ENCODE data around the gene JAKMIP1. TPM values are rescaled to one million over a fixed set of nuclear protein-coding genes. Genes with fewer than 3 reads are reported as not detected.

JAKMIP1 gene
- total RNA-seq, 2 experiments from 2014 or later, result 4.0 to 5.1 TPM

DNA sequence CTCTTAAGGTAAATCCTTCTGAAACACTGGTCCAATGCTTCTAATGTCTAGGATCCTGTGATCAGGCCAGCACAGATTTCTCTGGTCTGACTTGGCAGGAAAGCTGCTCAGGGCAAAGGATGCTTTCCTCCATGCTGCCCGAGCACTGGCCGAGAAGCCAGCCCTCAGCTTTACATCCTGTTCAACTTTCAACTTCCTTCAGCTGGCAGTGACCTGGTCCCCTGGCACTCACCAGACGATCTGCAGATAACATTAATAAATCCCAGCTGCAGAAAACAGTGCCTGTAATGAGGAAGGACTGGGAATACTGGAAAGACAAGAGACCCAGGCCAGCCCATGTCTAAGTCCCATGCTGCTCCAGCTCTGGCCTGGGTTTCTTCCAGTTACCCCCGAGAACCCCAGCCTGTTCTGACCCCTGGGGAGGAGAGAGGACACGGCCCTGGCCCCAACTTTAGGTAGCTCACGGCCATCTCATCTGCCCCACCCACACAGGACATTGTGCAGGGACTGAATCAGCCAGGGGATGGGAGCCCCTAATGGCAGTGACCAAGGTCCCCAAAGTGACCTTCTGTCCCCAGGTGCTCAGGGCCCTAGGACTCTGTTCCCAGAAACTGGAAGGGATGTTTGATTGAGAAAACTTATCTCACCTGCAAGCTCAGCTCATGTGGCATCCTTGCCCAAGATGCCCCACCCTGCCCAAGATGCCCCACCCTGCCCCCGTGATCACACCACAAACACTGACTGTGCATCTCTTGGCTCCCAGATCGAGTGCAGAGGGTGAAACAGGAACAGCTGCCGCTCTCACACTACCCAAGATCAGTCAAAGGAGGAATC lies 28.0 kb downstream of the JAKMIP1 start:
- CTCF ChIA-PET (ENCODE audit: unreplicated experiment), result no interaction called here
- TF ChIP-seq, protein P1, sequence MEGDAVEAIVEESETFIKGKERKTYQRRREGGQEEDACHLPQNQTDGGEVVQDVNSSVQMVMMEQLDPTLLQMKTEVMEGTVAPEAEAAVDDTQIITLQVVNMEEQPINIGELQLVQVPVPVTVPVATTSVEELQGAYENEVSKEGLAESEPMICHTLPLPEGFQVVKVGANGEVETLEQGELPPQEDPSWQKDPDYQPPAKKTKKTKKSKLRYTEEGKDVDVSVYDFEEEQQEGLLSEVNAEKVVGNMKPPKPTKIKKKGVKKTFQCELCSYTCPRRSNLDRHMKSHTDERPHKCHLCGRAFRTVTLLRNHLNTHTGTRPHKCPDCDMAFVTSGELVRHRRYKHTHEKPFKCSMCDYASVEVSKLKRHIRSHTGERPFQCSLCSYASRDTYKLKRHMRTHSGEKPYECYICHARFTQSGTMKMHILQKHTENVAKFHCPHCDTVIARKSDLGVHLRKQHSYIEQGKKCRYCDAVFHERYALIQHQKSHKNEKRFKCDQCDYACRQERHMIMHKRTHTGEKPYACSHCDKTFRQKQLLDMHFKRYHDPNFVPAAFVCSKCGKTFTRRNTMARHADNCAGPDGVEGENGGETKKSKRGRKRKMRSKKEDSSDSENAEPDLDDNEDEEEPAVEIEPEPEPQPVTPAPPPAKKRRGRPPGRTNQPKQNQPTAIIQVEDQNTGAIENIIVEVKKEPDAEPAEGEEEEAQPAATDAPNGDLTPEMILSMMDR (conservative IDR thresholded peaks at IDR 0.05; ENCODE audit: low read length), result no peak
- TF ChIP-seq EZH2phosphoT487 (IDR thresholded peaks at IDR 0.05; ENCODE audit: borderline replicate concordance, low read depth, low read length), result no peak
- POLR2A ChIA-PET, result interaction anchor here (0.5 kb wide), 1 partner anchor 1583 kb away, joined by 4 read pairs; no protein-coding TSS in a partner anchor

DNA sequence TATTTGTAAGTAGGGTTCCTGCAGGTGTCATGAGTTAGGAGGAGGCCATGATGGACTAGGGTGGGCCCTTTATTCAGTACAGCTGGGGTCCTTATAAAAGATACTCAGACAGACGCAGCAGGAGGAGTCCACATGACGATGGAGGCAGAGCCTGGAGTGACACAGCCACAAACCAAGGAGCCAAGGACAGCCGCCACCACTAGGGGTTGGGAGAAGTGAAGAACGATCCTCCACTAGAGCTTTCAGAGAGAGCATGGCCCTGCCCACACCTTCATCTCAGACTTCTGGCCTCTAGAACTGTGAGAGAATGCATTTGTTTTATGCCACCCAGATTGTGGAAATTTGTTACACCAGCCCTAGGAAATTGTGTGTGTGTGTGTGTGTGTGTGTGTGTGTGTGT lies 31.1 kb downstream of the JAKMIP1 start:
- no peak for TF ChIP-seq EZH2phosphoT487 (IDR thresholded peaks at IDR 0.05; ENCODE audit: borderline replicate concordance, low read depth, low read length)
- TF ChIP-seq, protein P1 (conservative IDR thresholded peaks at IDR 0.05; ENCODE audit: low read length), result no peak
- Histone ChIP-seq H3K36me3 (ENCODE audit: insufficient read depth, low read length) (no peaks in the 10 kb centered on the region), H3K4me3 (ENCODE audit: low read depth, low read length, poor library complexity, severe bottlenecking) (no peak overlapping the region), H3K79me2 (ENCODE audit: insufficient read depth, low read depth, low read length) (no peaks in the 10 kb centered on the region), H3K4me2 (ENCODE audit: low read length) (no peak overlapping the region), H3K27ac (ENCODE audit: low read depth, low read length, poor library complexity, severe bottlenecking) (no peak overlapping the region), H3K9me2 (ENCODE audit: insufficient read depth, low read length) (no peaks in the 10 kb centered on the region), H2AFZ (ENCODE audit: low read length) (no peak overlapping the region), H4K20me1 (ENCODE audit: insufficient read depth, low read length) (no peaks in the 10 kb centered on the region), H3K9me3 (ENCODE audit: low read length) (no peaks in the 10 kb centered on the region), H3K4me1 (ENCODE audit: insufficient read depth, low read length, poor library complexity, severe bottlenecking) (no peaks in the 10 kb centered on the region)
- no peak for DNase-seq (ENCODE audit: low spot score)
- BruUV-seq (replicated peaks), result no TSS peak
- intact Hi-C loops (cut with micrococcal nuclease; ENCODE audit: unreplicated experiment), result no loop called here
- ChIA-PET CTCF (ENCODE audit: unreplicated experiment) (no interaction called here), POLR2A (no interaction called here)

More for the DNA sequence above, 28.0 kb downstream of the JAKMIP1 start:
- no peak for DNase-seq (ENCODE audit: low spot score)
- Histone ChIP-seq H3K4me3 (ENCODE audit: low read depth, low read length, poor library complexity, severe bottlenecking) (no peak overlapping the region), H2AFZ (ENCODE audit: low read length) (no peak overlapping the region), H3K4me1 (ENCODE audit: insufficient read depth, low read length, poor library complexity, severe bottlenecking) (peaks cover under 1% of the 10 kb centered on the region), H3K4me2 (ENCODE audit: low read length) (no peak overlapping the region), H3K27ac (ENCODE audit: low read depth, low read length, poor library complexity, severe bottlenecking) (no peak overlapping the region), H3K9me3 (ENCODE audit: low read length) (peaks cover 3% of the 10 kb centered on the region), H3K9me2 (ENCODE audit: insufficient read depth, low read length) (no peaks in the 10 kb centered on the region), H4K20me1 (ENCODE audit: insufficient read depth, low read length) (no peaks in the 10 kb centered on the region), H3K79me2 (ENCODE audit: insufficient read depth, low read depth, low read length) (no peaks in the 10 kb centered on the region), H3K36me3 (ENCODE audit: insufficient read depth, low read length) (no peaks in the 10 kb centered on the region)
- intact Hi-C loops (cut with micrococcal nuclease; ENCODE audit: unreplicated experiment), result no loop called here
- no TSS peak for BruUV-seq (replicated peaks)

DNA sequence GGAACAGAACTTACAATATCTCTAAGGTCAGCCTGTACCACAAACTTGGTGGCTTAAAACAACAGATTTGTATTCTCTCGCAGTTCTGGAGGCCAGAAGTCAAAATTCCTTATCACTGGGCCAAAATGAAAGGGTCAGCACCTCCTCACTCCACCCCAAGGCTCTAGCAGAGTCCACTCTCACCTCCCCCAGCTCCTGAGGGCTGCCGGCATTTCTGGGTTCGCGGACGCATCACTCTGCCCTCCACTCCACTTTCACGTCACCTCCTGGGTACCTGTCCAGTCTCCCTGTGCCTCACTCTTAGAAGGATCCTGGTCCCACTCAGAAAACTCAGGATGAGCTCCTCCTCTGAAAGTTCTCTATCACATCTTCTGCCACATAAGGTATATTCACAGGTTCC lies 34.6 kb downstream of the JAKMIP1 start:
- intact Hi-C loops (cut with micrococcal nuclease; ENCODE audit: unreplicated experiment), result no loop called here
- H3K4me2 ChIP-seq (ENCODE audit: low read length), result no peak overlapping the region
- BruUV-seq (replicated peaks), result no TSS peak
- H3K9me2 ChIP-seq (ENCODE audit: insufficient read depth, low read length), result no peaks in the 10 kb centered on the region
- POLR2A ChIA-PET, result no interaction called here
- H2AFZ ChIP-seq (ENCODE audit: low read length), result no peak overlapping the region
- TF ChIP-seq, protein P1 (conservative IDR thresholded peaks at IDR 0.05; ENCODE audit: low read length), result no peak
- TF ChIP-seq EZH2phosphoT487 (IDR thresholded peaks at IDR 0.05; ENCODE audit: borderline replicate concordance, low read depth, low read length), result no peak
- H3K79me2 ChIP-seq (ENCODE audit: insufficient read depth, low read depth, low read length), result no peaks in the 10 kb centered on the region
- H3K27ac ChIP-seq (ENCODE audit: low read depth, low read length, poor library complexity, severe bottlenecking), result no peak overlapping the region
- no peaks in the 10 kb centered on the region for H3K9me3 ChIP-seq (ENCODE audit: low read length)
- H4K20me1 ChIP-seq (ENCODE audit: insufficient read depth, low read length), result no peaks in the 10 kb centered on the region
- no peak for DNase-seq (ENCODE audit: low spot score)
- no peaks in the 10 kb centered on the region for H3K4me1 ChIP-seq (ENCODE audit: insufficient read depth, low read length, poor library complexity, severe bottlenecking)
- no peaks in the 10 kb centered on the region for H3K36me3 ChIP-seq (ENCODE audit: insufficient read depth, low read length)
- CTCF ChIA-PET (ENCODE audit: unreplicated experiment), result interaction anchor here (1.4 kb wide), 1 partner anchor 13 kb away, joined by 3 read pairs; no protein-coding TSS in a partner anchor
- no peak overlapping the region for H3K4me3 ChIP-seq (ENCODE audit: low read depth, low read length, poor library complexity, severe bottlenecking)

Data from OCI-LY7 (cell line).